Activated naive CD4-positive, alpha-beta T cell treated with anti-CD3 and anti-CD28 coated beads for 36 hours (primary cell): Measurements from ENCODE around the gene TLE2. TPM values are rescaled to one million over a fixed set of nuclear protein-coding genes. Genes with fewer than 3 reads are reported as not detected.

Source experiments
- CTCF ChIA-PET: fragments of 350-600 bp; sonication (Branson Sonifier 250); formaldehyde crosslinking; loops from one replicate; lab custom pipeline; 2021; ENCODE audit warnings: antibody characterized with exemption; lab: Charles Lee
- DNase-seq: peaks from one replicate; pipeline ENCODE4 v3.0.0-alpha.2; 2020
- H3K27ac Mint-ChIP-seq: one replicate; pipeline ENCODE4 v1.8.0; 2021; ENCODE audit warnings: mild to moderate bottlenecking, mixed read lengths
- H3K27me3 Mint-ChIP-seq: one replicate; pipeline ENCODE4 v1.8.0; 2021; ENCODE audit warnings: low read depth, mixed read lengths
- H3K36me3 Mint-ChIP-seq: one replicate; pipeline ENCODE4 v1.8.0; 2021; ENCODE audit warnings: low read depth, mixed read lengths
- H3K4me1 Mint-ChIP-seq: one replicate; pipeline ENCODE4 v1.8.0; 2021; ENCODE audit warnings: low read depth, mixed read lengths
- H3K4me3 Mint-ChIP-seq: one replicate; pipeline ENCODE4 v1.8.0; 2021; ENCODE audit warnings: mild to moderate bottlenecking, moderate library complexity, mixed read lengths
- H3K9me3 Mint-ChIP-seq: one replicate; pipeline ENCODE4 v1.8.0; 2021; ENCODE audit warnings: mixed read lengths
- intact Hi-C: fragments of 100-400 bp; cut with micrococcal nuclease; formaldehyde crosslinking; loops from one replicate; pipeline ENCODE4 v1.15.1; 2023
- total RNA-seq, 2 experiments: library from RNA; stranded (reverse); gene quantifications; one replicate each; pipeline ENCODE4 v1.2.3, GENCODE V29; 2021

Gene TLE2
- total RNA-seq, 2 experiments from 2014 or later, result 6.5 to 7.2 TPM

- Mint-ChIP-seq H3K9me3 (no peaks in the 10 kb centered on the region), H3K4me3 (no peak overlapping the region), H3K27ac (no peak overlapping the region), H3K36me3 (no peaks in the 10 kb centered on the region), H3K27me3 (peaks cover 12% of the 10 kb centered on the region), H3K4me1 (peaks cover 3% of the 10 kb centered on the region)
- no peak for DNase-seq
- intact Hi-C loops, result no loop called here
- CTCF ChIA-PET, result no interaction called here
Measured at GRCh38 chr19:2983351-2984214, 45.5 kb downstream of the TLE2 start.

GRCh38 chr19:2982983-2983350 lies 46.1 kb downstream of the TLE2 start:
- H3K4me3 Mint-ChIP-seq, result no peak overlapping the region
- no peaks in the 10 kb centered on the region for H3K36me3 Mint-ChIP-seq
- H3K4me1 Mint-ChIP-seq, result peaks cover 3% of the 10 kb centered on the region
- no peak overlapping the region for H3K27ac Mint-ChIP-seq
- intact Hi-C loops, result no loop called here
- CTCF ChIA-PET, result no interaction called here
- peaks cover 12% of the 10 kb centered on the region for H3K27me3 Mint-ChIP-seq
- no peak for DNase-seq
- H3K9me3 Mint-ChIP-seq, result no peaks in the 10 kb centered on the region

- intact Hi-C loops, result no loop called here
- H3K27me3 Mint-ChIP-seq, result peaks cover 12% of the 10 kb centered on the region
- no peak overlapping the region for H3K4me3 Mint-ChIP-seq
- CTCF ChIA-PET, result no interaction called here
- no peak for DNase-seq
- H3K27ac Mint-ChIP-seq, result no peak overlapping the region
- H3K4me1 Mint-ChIP-seq, result peaks cover 3% of the 10 kb centered on the region
- H3K36me3 Mint-ChIP-seq, result no peaks in the 10 kb centered on the region
- H3K9me3 Mint-ChIP-seq, result no peaks in the 10 kb centered on the region
Measured at GRCh38 chr19:2982561-2982960, 46.5 kb downstream of the TLE2 start.

- CTCF ChIA-PET, result interaction anchor here (0.5 kb wide), 1 partner anchor 22 kb away, joined by 4 read pairs; no protein-coding TSS in a partner anchor
- Mint-ChIP-seq H3K4me3 (no peak overlapping the region), H3K27me3 (peaks cover 12% of the 10 kb centered on the region), H3K9me3 (no peaks in the 10 kb centered on the region), H3K36me3 (no peaks in the 10 kb centered on the region), H3K4me1 (peaks cover 6% of the 10 kb centered on the region), H3K27ac (no peak overlapping the region)
- no peak for DNase-seq
- intact Hi-C loops, result no loop called here
Measured at GRCh38 chr19:2981898-2982297, 47.2 kb downstream of the TLE2 start.

GRCh38 chr19:2978772-2979171 lies 50.3 kb downstream of the TLE2 start:
- Mint-ChIP-seq H3K9me3 (no peaks in the 10 kb centered on the region), H3K4me1 (peaks cover 18% of the 10 kb centered on the region), H3K36me3 (no peaks in the 10 kb centered on the region), H3K27me3 (peaks cover 14% of the 10 kb centered on the region), H3K27ac (no peak overlapping the region), H3K4me3 (no peak overlapping the region)
- no peak for DNase-seq
- intact Hi-C loops, result no loop called here
- CTCF ChIA-PET, result no interaction called here

- Mint-ChIP-seq H3K9me3 (no peaks in the 10 kb centered on the region), H3K4me3 (no peak overlapping the region), H3K36me3 (no peaks in the 10 kb centered on the region), H3K27ac (no peak overlapping the region), H3K27me3 (peaks cover 11% of the 10 kb centered on the region), H3K4me1 (peaks cover 16% of the 10 kb centered on the region)
- CTCF ChIA-PET, result interaction anchor here (1.1 to 1.2 kb wide), 2 partner anchors 26 to 131 kb away, joined by 3 read pairs; no protein-coding TSS in a partner anchor
- intact Hi-C loops, result no loop called here
- DNase-seq, result no peak
Measured at GRCh38 chr19:2978166-2978767, 50.8 kb downstream of the TLE2 start.

GRCh38 chr19:2977746-2978138 lies 51.3 kb downstream of the TLE2 start:
- intact Hi-C loops, result loop anchor here (1.0 to 2.0 kb wide), 3 partner anchors 27 to 156 kb away; no protein-coding TSS in a partner anchor
- Mint-ChIP-seq H3K27ac (no peak overlapping the region), H3K4me1 (peaks cover 15% of the 10 kb centered on the region), H3K4me3 (peak overlapping the region; percentile 25), H3K36me3 (no peaks in the 10 kb centered on the region), H3K27me3 (peaks cover 8% of the 10 kb centered on the region), H3K9me3 (no peaks in the 10 kb centered on the region)
- no peak for DNase-seq
- CTCF ChIA-PET, result interaction anchor here (0.7 to 1.6 kb wide), 6 partner anchors 15 to 131 kb away, joined by 3 to 4 read pairs (median 3); no protein-coding TSS in a partner anchor

GRCh38 chr19:2977001-2977745 lies 51.9 kb downstream of the TLE2 start, which contains the start of gene TLE6:
TLE6 (plus strand) TSS chr19:2977564; CDS start chr19:2978234, 670 bp downstream.
- Mint-ChIP-seq H3K27ac (peak within 1 kb of the TSS; percentile 18), H3K4me1 (peaks cover 15% of the 10 kb centered on the region), H3K27me3 (peaks cover 8% of the 10 kb centered on the region), H3K9me3 (no peaks in the 10 kb centered on the region), H3K36me3 (no peaks in the 10 kb centered on the region), H3K4me3 (peak within 1 kb of the TSS; percentile 92)
- peak; percentile 96 for DNase-seq
- intact Hi-C loops, result loop anchor here (1.0 to 2.0 kb wide), 3 partner anchors 27 to 156 kb away; no protein-coding TSS in a partner anchor
- CTCF ChIA-PET, result interaction anchor here (0.7 to 1.8 kb wide), 7 partner anchors 14 to 132 kb away, joined by 3 to 14 read pairs (median 3); no protein-coding TSS in a partner anchor

- Mint-ChIP-seq H3K27me3 (peaks cover 3% of the 10 kb centered on the region), H3K27ac (no peak overlapping the region), H3K4me1 (peaks cover 15% of the 10 kb centered on the region), H3K36me3 (no peaks in the 10 kb centered on the region), H3K9me3 (no peaks in the 10 kb centered on the region), H3K4me3 (peak overlapping the region; percentile 92)
- DNase-seq, result no peak
- CTCF ChIA-PET, result interaction anchor here (1.6 to 1.8 kb wide), 2 partner anchors 14 to 127 kb away, joined by 4 to 14 read pairs; no protein-coding TSS in a partner anchor
- intact Hi-C loops, result loop anchor here (2.0 kb wide), 1 partner anchor 58 kb away; no protein-coding TSS in a partner anchor
Measured at GRCh38 chr19:2976609-2977000, 52.5 kb downstream of the TLE2 start.

- Mint-ChIP-seq H3K27me3 (peaks cover 3% of the 10 kb centered on the region), H3K4me3 (peak overlapping the region; percentile 9), H3K27ac (no peak overlapping the region), H3K36me3 (no peaks in the 10 kb centered on the region), H3K9me3 (no peaks in the 10 kb centered on the region), H3K4me1 (peaks cover 15% of the 10 kb centered on the region)
- intact Hi-C loops, result no loop called here
- CTCF ChIA-PET, result interaction anchor here (0.6 to 1.3 kb wide), 3 partner anchors 16 to 129 kb away, joined by 3 to 4 read pairs (median 4); no protein-coding TSS in a partner anchor
- DNase-seq, result no peak
Measured at GRCh38 chr19:2974342-2975041, 54.6 kb downstream of the TLE2 start.

GRCh38 chr19:2973229-2973628 lies 55.9 kb downstream of the TLE2 start:
- CTCF ChIA-PET, result interaction anchor here (1.5 kb wide), 1 partner anchor 11 kb away, joined by 4 read pairs; no protein-coding TSS in a partner anchor
- peaks cover 15% of the 10 kb centered on the region for H3K4me1 Mint-ChIP-seq
- DNase-seq, result no peak
- peaks cover 3% of the 10 kb centered on the region for H3K27me3 Mint-ChIP-seq
- intact Hi-C loops, result no loop called here
- H3K27ac Mint-ChIP-seq, result no peak overlapping the region
- H3K9me3 Mint-ChIP-seq, result no peaks in the 10 kb centered on the region
- H3K36me3 Mint-ChIP-seq, result no peaks in the 10 kb centered on the region
- no peak overlapping the region for H3K4me3 Mint-ChIP-seq
